ENCODE data around the gene CLTA. TPM values are rescaled to one million over a fixed set of nuclear protein-coding genes. Genes with fewer than 3 reads are reported as not detected.
A peak's percentile ranks its signal among the peaks of the same experiment; 100 is the strongest.

The CLTA gene
- total RNA-seq, 4 donors from 2014 or later, result 136 to 195 (median 158) TPM

- 0 to 80% methylated on average over 1 to 6 of the region's 8 CpGs for WGBS, 2 donors (ENCODE audit: low coverage in 1 of 2)
- H3K9me3 ChIP-seq, result no peaks in the 10 kb centered on the region
- peaks cover 0 to 93% of the 10 kb centered on the region in 2 donors for H3K36me3 ChIP-seq
- no peak for ATAC-seq
- peaks cover 4 to 93% (median 17%) of the 10 kb centered on the region in 3 donors for H3K4me1 ChIP-seq
- no peaks in the 10 kb centered on the region for H3K27me3 ChIP-seq
- H3K27ac ChIP-seq, result peak overlapping the region in 2 of 4 donors; percentile 14 to 23
- H3K4me3 ChIP-seq, result no peak overlapping the region
- no peak for TF ChIP-seq POLR2AphosphoS5 (IDR thresholded peaks at IDR 0.05)
- no peak for TF ChIP-seq EP300 (IDR thresholded peaks at IDR 0.05)
- TF ChIP-seq CTCF (IDR thresholded peaks at IDR 0.05), result no peak
- no peak for TF ChIP-seq POLR2A (IDR thresholded peaks at IDR 0.05)
These were observed 20.0 kb downstream of the CLTA start for GRCh38 chr9:36210722-36211121.

GRCh38 chr9:36211510-36211909 is 20.8 kb downstream of the CLTA start:
- TF ChIP-seq POLR2AphosphoS5 (IDR thresholded peaks at IDR 0.05), result no peak
- no peak for TF ChIP-seq POLR2A (IDR thresholded peaks at IDR 0.05)
- TF ChIP-seq EP300 (IDR thresholded peaks at IDR 0.05), result no peak
- ATAC-seq, result no peak
- Histone ChIP-seq H3K36me3 (peaks cover 0 to 92% of the 10 kb centered on the region in 2 donors), H3K27me3 (no peaks in the 10 kb centered on the region), H3K9me3 (no peaks in the 10 kb centered on the region), H3K27ac (peak overlapping the region in 1 of 4 donors; percentile 14), H3K4me1 (peaks cover 4 to 95% (median 17%) of the 10 kb centered on the region in 3 donors), H3K4me3 (no peak overlapping the region)
- WGBS, 2 donors (ENCODE audit: low coverage in 1 of 2), result 62 to 73% methylated on average over 6 to 7 of the region's 7 CpGs

GRCh38 chr9:36213387-36213786 is 22.7 kb downstream of the CLTA start:
- WGBS, 2 donors (ENCODE audit: low coverage in 1 of 2), result 75 to 80% methylated on average over 1 to 3 of the region's 4 CpGs
- H3K27ac ChIP-seq, result peak overlapping the region in 2 of 4 donors; percentile 40 to 53
- H3K36me3 ChIP-seq, result peaks cover 0 to 92% of the 10 kb centered on the region in 2 donors
- peaks cover 4 to 81% (median 10%) of the 10 kb centered on the region in 3 donors for H3K4me1 ChIP-seq
- no peaks in the 10 kb centered on the region for H3K27me3 ChIP-seq
- no peaks in the 10 kb centered on the region for H3K9me3 ChIP-seq
- ATAC-seq, result no peak
- H3K4me3 ChIP-seq, result no peak overlapping the region
- no peak for TF ChIP-seq POLR2AphosphoS5 (IDR thresholded peaks at IDR 0.05)
- TF ChIP-seq EP300 (IDR thresholded peaks at IDR 0.05), result no peak
- no peak for TF ChIP-seq POLR2A (IDR thresholded peaks at IDR 0.05)
- no peak for TF ChIP-seq CTCF (IDR thresholded peaks at IDR 0.05)

- peaks cover 4 to 75% (median 10%) of the 10 kb centered on the region in 3 donors for H3K4me1 ChIP-seq
- peaks cover 0 to 92% of the 10 kb centered on the region in 2 donors for H3K36me3 ChIP-seq
- H3K4me3 ChIP-seq, result no peak overlapping the region
- peak overlapping the region in 3 of 4 donors; percentile 1 to 53 (median 40) for H3K27ac ChIP-seq
- no peaks in the 10 kb centered on the region for H3K9me3 ChIP-seq
- H3K27me3 ChIP-seq, result no peaks in the 10 kb centered on the region
- TF ChIP-seq POLR2A (IDR thresholded peaks at IDR 0.05) (no peak), CTCF (IDR thresholded peaks at IDR 0.05) (no peak), POLR2AphosphoS5 (IDR thresholded peaks at IDR 0.05) (no peak), EP300 (IDR thresholded peaks at IDR 0.05) (no peak)
- WGBS, 2 donors (ENCODE audit: low coverage in 1 of 2), result 43 to 52% methylated on average over 2 to 4 of the region's 4 CpGs
- ATAC-seq, result no peak
These were observed 23.3 kb downstream of the CLTA start for GRCh38 chr9:36213989-36214388.

GRCh38 chr9:36214571-36214970 is 23.9 kb downstream of the CLTA start:
- Histone ChIP-seq H3K9me3 (no peaks in the 10 kb centered on the region), H3K4me1 (peaks cover 4 to 69% (median 10%) of the 10 kb centered on the region in 3 donors), H3K36me3 (peaks cover 0 to 92% of the 10 kb centered on the region in 2 donors), H3K4me3 (no peak overlapping the region), H3K27me3 (no peaks in the 10 kb centered on the region), H3K27ac (peak overlapping the region in 3 of 4 donors; percentile 10 to 53 (median 37))
- TF ChIP-seq POLR2A (IDR thresholded peaks at IDR 0.05) (no peak), POLR2AphosphoS5 (IDR thresholded peaks at IDR 0.05) (no peak), CTCF (IDR thresholded peaks at IDR 0.05) (no peak), EP300 (IDR thresholded peaks at IDR 0.05) (no peak)
- ATAC-seq, result peak; percentile 45

Measured in gastroesophageal sphincter (tissue), 4 donors.